HG03097 (cell line): ENCODE results near the gene ABCB9.
"Not testable (repeated sequence)": the region's sequence is repeated elsewhere in the genome, so short reads cannot be mapped to it uniquely, and the experiment has no call there.

ENCODE experiments used
- ATAC-seq: cut with Tn5 transposase; IDR thresholded peaks from one replicate; pipeline ENCODE4 v1.9.1; 2021; ENCODE audit not compliant: unreplicated experiment, low FRiP score

Gene ABCB9

DNA sequence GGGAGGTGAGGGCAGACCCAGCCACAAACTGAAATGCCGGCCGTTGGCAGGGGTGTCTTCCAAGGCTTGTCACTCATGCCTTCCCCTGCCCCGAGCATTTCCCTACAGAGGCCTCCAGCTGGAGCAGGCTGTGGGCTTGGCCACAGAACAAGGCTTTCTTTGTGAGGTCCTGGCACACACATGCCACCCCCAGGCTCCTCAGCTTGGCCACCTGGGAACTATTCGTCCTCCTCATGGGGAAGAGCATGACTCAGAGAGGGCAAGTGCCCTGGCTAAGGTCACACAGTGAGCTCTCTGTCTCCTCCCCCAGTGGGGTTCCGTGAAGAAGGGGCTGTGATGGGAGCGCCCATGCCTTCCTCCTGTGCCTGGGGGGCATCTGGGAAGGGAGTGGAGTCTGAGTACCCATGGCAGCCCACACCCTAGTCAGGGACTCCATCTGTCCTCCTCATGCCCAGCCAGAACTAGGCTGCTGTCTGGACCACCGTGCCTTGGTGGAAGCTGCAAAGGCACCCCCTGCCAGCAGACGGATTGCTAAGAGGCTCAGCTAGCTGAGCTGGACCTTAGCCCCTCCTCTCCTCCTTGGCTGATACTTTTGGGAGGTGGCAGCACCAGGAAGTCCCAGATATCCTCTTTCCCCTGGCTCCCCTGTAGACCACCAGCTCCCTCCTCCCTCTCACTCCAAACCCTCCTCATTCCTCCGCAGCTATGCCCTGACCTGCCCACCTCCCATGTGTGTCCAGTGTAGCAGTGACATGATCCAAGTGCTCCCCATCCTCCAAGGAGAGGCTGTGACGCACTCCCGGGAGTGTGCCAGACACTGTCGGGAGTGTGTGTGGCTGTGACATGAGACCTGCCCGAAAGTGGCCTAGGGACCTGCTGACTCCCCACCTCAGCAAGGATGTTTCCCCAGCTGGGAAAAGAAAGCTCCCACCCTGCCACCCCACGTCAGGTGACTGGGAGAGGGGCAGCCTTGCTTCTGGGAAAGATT is 21.4 kb downstream of the ABCB9 start:
- ATAC-seq, result no peak

DNA sequence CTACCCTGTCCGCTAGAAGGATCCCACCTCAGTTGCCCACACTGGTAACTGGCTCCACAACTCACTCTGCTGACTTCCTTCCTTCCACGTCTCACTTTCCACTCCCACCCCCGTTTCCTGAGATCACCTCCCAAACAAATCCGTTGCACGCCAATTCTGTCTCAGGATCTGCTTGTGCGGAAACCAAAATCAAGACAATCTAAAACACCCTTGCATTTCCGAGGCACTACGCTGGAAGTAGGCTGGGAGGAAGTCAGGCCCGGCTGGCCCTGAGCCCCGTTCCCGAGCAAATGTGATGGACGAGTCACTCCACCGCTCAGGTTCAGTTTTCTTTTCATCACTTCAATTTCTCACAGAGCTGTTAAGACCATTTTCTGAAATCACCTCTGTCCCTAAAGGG is 23.1 kb downstream of the ABCB9 start:
- ATAC-seq, result no peak

GRCh38 chr12:122942637-122943036 is 23.6 kb downstream of the ABCB9 start:
- ATAC-seq, result no peak

- ATAC-seq, result not testable (repeated sequence)
Measured at GRCh38 chr12:122941351-122941750, 24.9 kb downstream of the ABCB9 start.

- no peak for ATAC-seq
Measured at GRCh38 chr12:122939125-122939524, 27.1 kb downstream of the ABCB9 start.

GRCh38 chr12:122937622-122938091 is 28.6 kb downstream of the ABCB9 start:
- ATAC-seq, result no peak

- no peak for ATAC-seq
Measured at GRCh38 chr12:122935318-122935717, 30.9 kb downstream of the ABCB9 start.

- ATAC-seq, result no peak
Measured at GRCh38 chr12:122934722-122935121, 31.5 kb downstream of the ABCB9 start.

GRCh38 chr12:122932207-122932606 is 34.1 kb downstream of the ABCB9 start:
- no peak for ATAC-seq

DNA sequence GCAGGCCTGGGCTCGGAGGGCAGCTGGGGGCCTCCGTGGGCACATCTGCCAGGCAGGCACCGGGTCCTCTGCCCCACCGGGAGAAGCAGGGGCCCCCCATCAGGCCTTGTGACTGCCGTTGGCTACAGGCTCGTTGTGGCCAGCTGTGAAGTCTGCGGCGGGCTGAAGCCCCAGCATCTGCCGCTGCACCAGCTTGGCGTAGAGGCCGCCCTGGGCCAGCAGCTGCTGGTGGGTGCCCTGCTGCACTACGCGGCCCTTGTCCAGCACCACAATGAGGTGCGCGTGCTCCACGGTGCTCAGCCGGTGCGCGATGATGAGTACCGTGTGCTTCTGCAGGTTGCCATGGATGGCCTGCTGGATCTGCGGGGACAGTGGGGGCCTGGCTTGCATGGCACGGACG is 36.5 kb downstream of the ABCB9 start:
- no peak for ATAC-seq

DNA sequence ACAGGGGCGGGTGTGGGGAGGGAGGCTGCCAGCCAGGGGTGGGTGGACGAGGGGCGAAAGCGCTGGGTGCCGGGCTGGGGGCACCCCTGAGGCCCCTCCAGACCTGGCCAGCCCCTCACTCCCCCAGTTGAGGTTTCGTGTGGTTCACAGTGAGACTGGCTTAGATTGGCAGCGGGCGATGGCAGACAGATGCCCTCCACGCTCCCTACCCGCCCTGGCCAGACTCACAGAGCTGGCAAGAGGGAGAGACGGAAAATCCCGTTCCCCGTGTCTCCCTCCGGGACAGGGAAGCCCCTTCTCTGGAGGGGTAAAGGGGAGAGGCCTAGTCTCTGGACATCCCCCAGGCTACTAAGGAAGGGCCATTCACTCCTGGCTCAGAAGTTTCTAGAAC is 37.1 kb downstream of the ABCB9 start:
- no peak for ATAC-seq

- ATAC-seq, result no peak
Measured at GRCh38 chr12:122928404-122929147, 37.7 kb downstream of the ABCB9 start.

DNA sequence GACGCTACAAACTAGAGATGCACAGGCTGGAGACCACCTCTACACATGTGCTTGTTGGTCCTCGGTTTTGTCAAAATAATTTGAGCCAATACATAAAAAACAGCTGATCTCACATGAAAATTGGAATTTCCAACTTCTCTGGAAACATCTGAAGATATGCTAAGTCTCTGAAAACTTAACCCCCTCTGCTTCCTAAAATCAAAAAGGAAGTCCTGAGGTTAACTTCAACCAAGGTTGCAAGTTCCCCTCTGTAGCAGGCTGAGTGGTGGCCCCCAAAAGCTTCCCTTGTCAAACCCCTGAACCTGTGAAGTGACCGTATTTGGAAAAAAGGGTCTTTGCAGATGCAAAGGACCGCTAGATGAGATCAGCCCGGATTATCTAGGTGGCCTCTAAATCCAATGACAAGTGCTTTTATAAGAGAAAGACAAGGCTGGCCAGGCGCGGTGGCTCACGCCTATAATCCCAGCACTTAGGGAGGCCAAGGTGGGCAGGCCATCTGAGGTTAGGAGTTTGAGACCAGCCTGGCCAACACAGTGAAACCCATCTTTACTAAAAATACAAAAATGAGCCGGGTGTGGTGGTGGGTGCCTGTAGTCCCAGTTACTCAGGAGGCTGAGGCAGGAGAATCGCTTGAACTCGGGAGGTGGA is 38.4 kb downstream of the ABCB9 start:
- ATAC-seq, result no peak

DNA sequence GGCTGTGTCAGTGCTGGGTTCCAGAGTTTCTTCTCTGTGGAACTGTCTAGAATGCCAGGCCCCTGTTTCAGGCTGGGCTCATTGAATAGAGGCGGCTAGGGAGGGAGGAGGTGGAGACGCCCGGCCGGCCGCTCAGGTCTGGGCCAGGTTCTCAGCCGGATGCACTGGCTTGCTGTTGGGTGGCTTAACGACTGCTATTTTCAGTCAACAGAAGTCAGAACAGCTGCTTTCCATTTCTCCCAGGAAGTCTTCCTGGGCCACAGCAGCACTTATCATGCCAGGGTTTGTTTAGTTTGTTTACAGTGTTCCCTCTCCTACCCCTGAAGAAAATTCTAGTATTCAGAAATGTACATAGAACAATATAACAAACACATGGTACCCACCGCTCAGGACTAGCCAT is 44.3 kb downstream of the ABCB9 start:
- ATAC-seq, result no peak

- ATAC-seq, result no peak
Measured at GRCh38 chr12:122920687-122921086, 45.6 kb downstream of the ABCB9 start.

DNA sequence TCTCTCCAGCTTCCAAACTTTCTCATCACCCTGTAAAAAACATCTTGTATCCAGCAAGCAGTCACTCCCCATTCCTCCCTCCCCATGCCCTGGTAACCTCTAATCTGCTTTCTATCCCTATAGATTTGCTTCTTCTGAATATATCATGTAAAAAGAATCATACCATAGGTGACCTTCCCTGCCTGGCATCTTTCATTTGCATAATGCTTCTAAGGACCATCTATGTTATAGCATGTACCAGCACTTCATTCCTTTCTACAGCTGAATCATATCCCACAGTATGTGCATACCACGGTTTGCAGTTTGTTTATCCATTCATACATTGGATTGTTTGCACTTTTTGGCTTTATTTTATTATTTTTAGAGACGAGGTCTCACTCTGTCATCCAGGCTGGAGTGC is 47.4 kb downstream of the ABCB9 start:
- ATAC-seq, result no peak

DNA sequence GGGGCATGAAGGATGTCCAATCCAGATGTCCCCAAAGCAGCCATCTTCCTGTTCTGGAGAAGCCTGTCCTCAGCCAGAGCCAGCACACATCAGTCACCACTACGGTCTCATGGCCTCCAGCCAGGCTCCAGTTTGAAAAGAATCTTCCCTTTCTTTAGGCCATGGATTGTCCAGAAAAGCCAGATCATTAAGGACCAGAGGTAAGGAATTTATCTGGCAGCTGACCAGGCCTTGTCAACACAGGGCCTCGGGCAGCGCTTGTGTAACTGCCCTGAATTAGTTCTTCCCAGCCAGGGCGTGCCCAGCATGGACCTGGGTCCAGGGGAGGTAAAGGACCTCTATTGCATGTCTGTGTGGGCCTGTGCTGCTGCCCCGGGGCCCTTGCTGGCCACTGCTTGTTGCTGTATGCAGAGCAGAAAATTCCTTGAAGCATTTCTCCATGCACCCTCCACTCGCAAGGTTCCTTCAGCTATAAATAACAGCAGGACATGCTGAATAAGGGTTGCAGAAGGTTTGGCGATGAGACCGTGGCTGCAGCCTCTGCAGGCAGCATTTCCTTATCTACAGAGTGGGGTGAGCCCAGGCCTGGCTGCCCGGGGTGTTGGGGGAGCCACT is 48.6 kb downstream of the ABCB9 start:
- ATAC-seq, result no peak

DNA sequence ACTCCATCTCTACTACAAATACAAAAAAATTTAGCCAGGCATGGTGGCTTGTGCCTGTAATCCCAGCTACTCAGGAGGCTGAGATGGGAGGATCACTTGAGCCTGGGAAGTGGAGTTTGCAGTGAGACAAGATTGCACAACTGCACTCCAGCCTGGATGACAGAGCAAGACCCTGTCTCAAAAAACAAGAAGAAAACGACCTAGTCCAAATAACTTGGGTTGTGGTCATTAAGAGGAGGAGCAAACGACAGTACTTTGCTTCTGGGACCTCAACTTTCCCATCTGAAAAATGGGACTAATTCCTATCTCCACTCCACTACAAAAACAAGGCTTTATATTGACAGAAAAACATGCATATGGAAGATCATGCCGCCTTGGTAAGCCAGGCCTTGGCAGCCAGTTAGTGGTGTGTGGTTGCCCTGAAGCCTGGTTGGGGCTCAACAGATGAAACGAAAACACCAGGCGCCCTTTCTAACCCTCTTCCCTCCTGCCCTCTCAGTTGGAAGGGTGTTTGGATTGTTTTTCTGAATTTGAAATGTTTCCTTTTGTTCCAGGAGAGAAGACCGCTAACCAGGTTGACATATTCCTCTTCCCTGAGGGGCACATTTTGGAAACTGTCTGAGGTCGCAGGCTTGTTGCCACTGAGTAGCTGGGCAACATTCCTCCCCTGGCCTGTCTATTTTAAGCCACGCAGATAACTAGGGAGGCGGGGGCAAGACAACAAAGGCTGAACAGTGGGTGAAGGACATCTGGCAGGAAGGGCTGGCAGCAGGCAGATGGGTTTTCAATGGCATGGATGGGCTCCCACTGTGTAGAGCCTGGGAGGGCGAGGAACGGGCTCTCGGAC is 56.6 kb downstream of the ABCB9 start:
- no peak for ATAC-seq

DNA sequence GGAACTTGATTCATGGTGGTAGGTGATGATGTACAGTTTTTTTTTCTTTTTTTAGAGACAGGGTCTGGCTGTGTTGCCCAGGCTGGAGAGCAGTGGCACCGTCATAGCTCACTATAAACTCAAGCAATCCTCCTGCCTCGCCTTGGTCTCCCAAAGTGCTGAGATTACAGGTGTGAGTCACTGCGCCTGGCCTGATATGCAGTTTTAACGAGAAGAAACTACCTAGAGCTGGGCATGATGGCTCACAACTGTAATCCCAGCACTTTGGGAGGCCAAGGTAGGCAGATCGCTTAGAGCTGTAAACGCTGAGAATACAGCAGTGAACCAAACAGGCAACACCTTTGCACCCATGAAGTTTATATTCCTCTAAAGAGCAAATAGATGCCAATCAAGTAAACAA is 57.3 kb downstream of the ABCB9 start:
- ATAC-seq, result no peak

DNA sequence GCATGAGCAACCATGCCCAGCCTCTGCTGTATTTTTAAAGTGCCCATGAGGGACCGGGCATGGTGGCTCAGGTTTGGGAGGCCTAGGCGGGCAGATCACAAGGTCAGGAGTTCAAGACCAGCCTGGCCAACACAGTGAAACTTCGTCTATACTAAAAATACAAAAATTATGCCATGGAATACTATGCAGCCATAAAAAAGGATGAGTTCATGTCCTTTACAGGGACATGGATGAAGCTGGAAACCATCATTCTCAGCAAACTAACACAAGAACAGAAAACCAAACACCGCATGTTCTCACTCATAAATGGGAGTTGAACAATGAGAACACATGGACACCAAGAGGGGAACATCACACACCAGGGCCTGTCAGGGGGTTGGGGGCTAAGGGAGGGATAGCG is 61.0 kb downstream of the ABCB9 start:
- ATAC-seq, result not testable (repeated sequence)
